ENCODE measurements around the gene PDZRN3.

DNA sequence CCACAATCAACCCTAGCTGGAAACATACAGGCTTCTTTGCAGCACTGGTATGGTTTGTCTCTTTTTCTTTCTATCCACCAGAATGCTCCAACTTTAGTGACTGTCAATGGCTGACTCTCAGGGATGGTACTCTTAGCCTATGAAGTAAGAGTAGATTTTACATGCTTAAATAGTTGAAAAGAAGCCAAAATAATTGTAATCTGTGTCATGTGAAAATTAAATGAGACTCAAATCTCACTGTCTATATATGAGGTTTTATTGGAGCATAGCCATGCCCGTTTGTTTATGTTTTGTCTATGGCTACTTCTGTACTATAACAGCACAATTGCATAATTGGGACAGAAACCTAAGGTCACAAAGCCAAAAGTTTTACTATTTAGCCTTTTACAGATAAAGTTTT is 29.1 kb upstream of the PDZRN3 start:
- TF ChIP-seq POLR2AphosphoS5 (IDR thresholded peaks at IDR 0.05; ENCODE audit: low read depth) (no peak), CTCF (IDR thresholded peaks at IDR 0.05; ENCODE audit: insufficient read depth, low read length) (no peak)
